PC-3 (cell line): ENCODE measurements around the gene CCZ1B.
"Not testable (repeated sequence)": the region's sequence is repeated elsewhere in the genome, so short reads cannot be mapped to it uniquely, and the experiment has no call there.

Source experiments
- CTCF ChIP-seq: fragments of 300-600 bp; sonication (generic); conservative IDR thresholded peaks from 2 replicates; pipeline ENCODE4 v1.5.1; 2017; ENCODE audit warnings: antibody characterized with exemption, low read depth, mild to moderate bottlenecking, low read length
- EZH2 ChIP-seq: fragments of 300-600 bp; sonication (generic); IDR thresholded peaks from one replicate; pipeline ENCODE4 v1.6.1; 2017; ENCODE audit warnings: antibody characterized with exemption, mild to moderate bottlenecking, low read length; ENCODE audit not compliant: unreplicated experiment
- EZH2phosphoT487 ChIP-seq: fragments of 300-600 bp; sonication (generic); IDR thresholded peaks from 2 replicates; pipeline ENCODE4 v1.6.1; 2018; ENCODE audit warnings: mild to moderate bottlenecking, antibody characterized with exemption, low read length, borderline replicate concordance

- not testable (repeated sequence) for TF ChIP-seq CTCF, EZH2, EZH2phosphoT487
Measured at GRCh38 chr7:6843092-6843491, 17.0 kb upstream of the CCZ1B start.
